SH-SY5Y (cell line): ENCODE measurements around the gene PCYT2.

Experiments used
- GATA2 ChIP-seq: IDR thresholded peaks from 2 replicates; pipeline ENCODE4 v1.6.1; 2011; ENCODE audit warnings: mild to moderate bottlenecking, low read depth, low read length
- GATA3 ChIP-seq: IDR thresholded peaks from 2 replicates; pipeline ENCODE4 v1.6.1; 2011; ENCODE audit warnings: low read depth, mild to moderate bottlenecking, low read length, moderate library complexity

DNA sequence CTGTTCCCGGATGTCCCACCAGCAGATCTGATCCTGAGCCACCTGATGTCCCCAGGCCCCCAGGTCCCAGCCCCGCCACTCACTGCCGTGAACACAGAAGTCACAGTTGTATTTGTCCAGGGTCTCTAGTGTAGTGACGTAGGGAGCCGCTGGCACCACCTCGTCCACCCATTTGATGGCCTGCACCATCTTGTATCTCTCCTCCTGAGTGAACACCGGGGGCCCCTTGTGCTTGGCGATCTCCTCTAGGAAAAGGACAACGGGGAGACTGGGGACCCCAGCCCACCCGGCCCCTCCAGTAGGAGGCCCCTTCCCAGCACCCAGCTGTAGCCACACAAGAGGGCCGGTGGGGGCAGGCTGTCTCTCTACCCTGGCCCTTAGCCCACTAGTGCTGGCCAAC is 2.4 kb downstream of the PCYT2 start:
- TF ChIP-seq GATA2 (no peak), GATA3 (no peak)
